Testis (tissue), 3 donors: ENCODE results near the gene SKAP2. TPM values are rescaled to one million over a fixed set of nuclear protein-coding genes. Genes with fewer than 3 reads are reported as not detected.

Experiments
- DNase-seq: peaks from one replicate; pipeline ENCODE4 v3.0.0-alpha.2; 2019
- H3K27ac ChIP-seq, 2 donors: fragments of 200-600 bp; sonication (generic); one replicate each; pipeline ENCODE4 v1.5.1; 2019
- H3K27me3 ChIP-seq: fragments of 200-600 bp; sonication (generic); one replicate; pipeline ENCODE4 v1.5.1; 2019
- H3K36me3 ChIP-seq: fragments of 200-600 bp; sonication (generic); one replicate; pipeline ENCODE4 v1.5.1; 2017; ENCODE audit warnings: low read depth; ENCODE audit errors: missing control alignments
- H3K4me1 ChIP-seq: fragments of 200-600 bp; sonication (generic); one replicate; pipeline ENCODE4 v1.5.1; 2019
- H3K4me3 ChIP-seq, 2 donors: fragments of 200-600 bp; sonication (generic); one replicate each; pipeline ENCODE4 v1.5.1; 2017 to 2019
- H3K9me3 ChIP-seq: fragments of 200-600 bp; sonication (generic); one replicate; pipeline ENCODE4 v1.5.1; 2017
- CTCF ChIP-seq, 3 experiments: fragments of 450-650 bp in 2 of 3; fragments of 200-600 bp in 1 of 3; sonication (generic) in 1 of 3; IDR thresholded peaks; one replicate each; pipeline ENCODE4 v1.5.1; 2016 to 2019; ENCODE audit warnings: antibody characterized with exemption in 3 of 3, mild to moderate bottlenecking in 2 of 3, moderate library complexity in 1 of 3
- POLR2A ChIP-seq: fragments of 450-650 bp; IDR thresholded peaks from one replicate; pipeline ENCODE4 v1.6.1; 2017; ENCODE audit warnings: antibody characterized with exemption, mild to moderate bottlenecking, moderate library complexity
- WGBS, 2 donors: methylation state at CpG; one replicate each; pipeline ENCODE4 v1.1.5; 2018; 5-methylcytosine and 5-hydroxymethylcytosine counted together
- intact Hi-C: fragments of 100-400 bp; cut with DNase I; formaldehyde crosslinking; loops from one replicate; pipeline ENCODE4 v1.15.1; 2023; ENCODE audit warnings: low total_unique reads
- polyA plus RNA-seq: library from polyadenylated mRNA; stranded (reverse); fragments of 350-450 nt; fragmentation: Illumina TruSeq; extraction: RNeasy Lipid Tissue Mini Kit (QIAGEN cat#74804); gene quantifications from one replicate; pipeline ENCODE4 v1.2.3, GENCODE V29; 2014; ENCODE audit warnings: low read depth, low replicate concordance; ENCODE audit not compliant: insufficient read depth
- total RNA-seq, 2 donors: library from RNA; depleted of rRNA; stranded (reverse); fragments of >200 nt; gene quantifications; one replicate each; pipeline ENCODE4 v1.2.3, GENCODE V29; 2016

Gene SKAP2
- total and polyA plus RNA-seq, 3 donors from 2014 or later, result 33.1 to 43.6 (median 33.9) TPM

- TF ChIP-seq CTCF (IDR thresholded peaks at IDR 0.05), result no peak
- no peak for TF ChIP-seq POLR2A
- H3K27me3 ChIP-seq, result no peaks in the 10 kb centered on the region
- intact Hi-C loops, result no loop called here
- H3K9me3 ChIP-seq, result no peaks in the 10 kb centered on the region
- H3K36me3 ChIP-seq, result no peaks in the 10 kb centered on the region
- no peak overlapping the region for H3K27ac ChIP-seq
- DNase-seq, result no peak
- no peaks in the 10 kb centered on the region for H3K4me1 ChIP-seq
- no peak overlapping the region for H3K4me3 ChIP-seq
- WGBS, 2 donors, result 90 to 91% methylated on average over 1 of the region's 1 CpG
Measured at GRCh38 chr7:26698194-26698593, 166.2 kb downstream of the SKAP2 start.

- H3K4me1 ChIP-seq, result no peaks in the 10 kb centered on the region
- TF ChIP-seq POLR2A, result no peak
- TF ChIP-seq CTCF (IDR thresholded peaks at IDR 0.05), result no peak
- no peaks in the 10 kb centered on the region for H3K27me3 ChIP-seq
- no peak for DNase-seq
- WGBS, 2 donors, result 87 to 90% methylated on average over 5 of the region's 5 CpGs
- H3K9me3 ChIP-seq, result no peaks in the 10 kb centered on the region
- no peak overlapping the region for H3K27ac ChIP-seq
- H3K4me3 ChIP-seq, result no peak overlapping the region
- intact Hi-C loops, result no loop called here
- no peaks in the 10 kb centered on the region for H3K36me3 ChIP-seq
Measured at GRCh38 chr7:26696978-26697377, 167.4 kb downstream of the SKAP2 start.

GRCh38 chr7:26696161-26696560, 168.2 kb downstream of the SKAP2 start:
- no peak overlapping the region for H3K4me3 ChIP-seq
- TF ChIP-seq POLR2A (no peak), CTCF (IDR thresholded peaks at IDR 0.05) (no peak)
- H3K4me1 ChIP-seq, result no peaks in the 10 kb centered on the region
- intact Hi-C loops, result no loop called here
- no peak for DNase-seq
- H3K36me3 ChIP-seq, result no peaks in the 10 kb centered on the region
- H3K27ac ChIP-seq, result no peak overlapping the region
- no peaks in the 10 kb centered on the region for H3K27me3 ChIP-seq
- no peaks in the 10 kb centered on the region for H3K9me3 ChIP-seq

- TF ChIP-seq POLR2A, result no peak
- no peak for TF ChIP-seq CTCF (IDR thresholded peaks at IDR 0.05)
- Histone ChIP-seq H3K36me3 (no peaks in the 10 kb centered on the region), H3K27me3 (no peaks in the 10 kb centered on the region), H3K27ac (no peak overlapping the region), H3K9me3 (no peaks in the 10 kb centered on the region), H3K4me1 (no peaks in the 10 kb centered on the region), H3K4me3 (no peak overlapping the region)
- DNase-seq, result no peak
- WGBS, 2 donors, result 88 to 90% methylated on average over 3 of the region's 3 CpGs
- intact Hi-C loops, result no loop called here
Measured at GRCh38 chr7:26694713-26695112, 169.7 kb downstream of the SKAP2 start.

GRCh38 chr7:26694141-26694540, 170.2 kb downstream of the SKAP2 start:
- Histone ChIP-seq H3K4me1 (no peaks in the 10 kb centered on the region), H3K36me3 (no peaks in the 10 kb centered on the region), H3K27ac (no peak overlapping the region), H3K27me3 (no peaks in the 10 kb centered on the region), H3K9me3 (no peaks in the 10 kb centered on the region), H3K4me3 (no peak overlapping the region)
- no peak for TF ChIP-seq CTCF (IDR thresholded peaks at IDR 0.05)
- TF ChIP-seq POLR2A, result no peak
- no peak for DNase-seq
- intact Hi-C loops, result no loop called here
